CD4-positive, alpha-beta memory T cell (primary cell): ENCODE results near the gene PLA2G4F. TPM values are rescaled to one million over a fixed set of nuclear protein-coding genes. Genes with fewer than 3 reads are reported as not detected.

Source experiments
- CTCF ChIA-PET: fragments of 350-600 bp; sonication (Branson Sonifier 250); formaldehyde crosslinking; loops from one replicate; lab custom pipeline; 2021; ENCODE audit warnings: inconsistent platforms; ENCODE audit not compliant: partially characterized antibody; lab: Charles Lee
- POLR2A ChIA-PET: fragments of 350-600 bp; sonication (Branson Sonifier 250); formaldehyde crosslinking; loops from one replicate; lab custom pipeline; 2021; ENCODE audit not compliant: partially characterized antibody; lab: Charles Lee
- DNase-seq, 5 donors: peaks; one replicate each; pipeline versions ENCODE4 v3.0.0 to v3.0.0-alpha.2; 2020 to 2022; ENCODE audit warnings: mixed read lengths in 1 of 5
- H3K27ac ChIP-seq: one replicate; pipeline ENCODE4 v1.7.0; 2013; ENCODE audit warnings: low read depth, low read length
- H3K27me3 ChIP-seq: 2 replicates; pipeline ENCODE4 v1.7.0; 2013; ENCODE audit warnings: mild to moderate bottlenecking, low read length, moderate library complexity; ENCODE audit not compliant: insufficient read depth
- H3K36me3 ChIP-seq: 2 replicates; pipeline ENCODE4 v1.7.0; 2013; ENCODE audit warnings: mild to moderate bottlenecking, low read length, moderate library complexity; ENCODE audit not compliant: insufficient read depth
- H3K4me1 ChIP-seq: 2 replicates; pipeline ENCODE4 v1.7.0; 2013; ENCODE audit warnings: mild to moderate bottlenecking, low read length, moderate library complexity; ENCODE audit not compliant: insufficient read depth
- H3K4me3 ChIP-seq, 2 donors: one replicate each; pipeline ENCODE4 v1.7.0; 2013; ENCODE audit warnings: low read length in 2 of 2, mild to moderate bottlenecking in 1 of 2
- H3K9me3 ChIP-seq, 2 donors: one replicate each; pipeline ENCODE4 v1.7.0; 2013; ENCODE audit warnings: low read length in 2 of 2, control low read depth in 1 of 2; ENCODE audit not compliant: control insufficient read depth in 1 of 2
- H3K27ac Mint-ChIP-seq, 7 donors: one replicate each; pipeline ENCODE4 v1.8.0; 2020 to 2021; ENCODE audit warnings: mixed read lengths in 7 of 7, mild to moderate bottlenecking in 6 of 7, inconsistent platforms in 3 of 7, moderate library complexity in 3 of 7
- H3K27me3 Mint-ChIP-seq, 2 donors: one replicate each; pipeline ENCODE4 v1.8.0; 2020 to 2021; ENCODE audit warnings: mixed read lengths in 2 of 2
- H3K36me3 Mint-ChIP-seq, 2 donors: one replicate each; pipeline ENCODE4 v1.8.0; 2020 to 2021; ENCODE audit warnings: mixed read lengths in 2 of 2, inconsistent platforms in 1 of 2, mild to moderate bottlenecking in 1 of 2
- H3K4me1 Mint-ChIP-seq, 4 donors: one replicate each; pipeline ENCODE4 v1.8.0; 2020 to 2021; ENCODE audit warnings: mixed read lengths in 4 of 4, mild to moderate bottlenecking in 1 of 4
- H3K4me3 Mint-ChIP-seq, 8 donors: one replicate each; pipeline ENCODE4 v1.8.0; 2020 to 2021; ENCODE audit warnings: mixed read lengths in 8 of 8, mild to moderate bottlenecking in 7 of 8, moderate library complexity in 6 of 8, inconsistent platforms in 3 of 8
- H3K9me3 Mint-ChIP-seq, 8 donors: one replicate each; pipeline ENCODE4 v1.8.0; 2020 to 2021; ENCODE audit warnings: mixed read lengths in 8 of 8, mild to moderate bottlenecking in 5 of 8, inconsistent platforms in 3 of 8, moderate library complexity in 1 of 8
- intact Hi-C: fragments of 100-400 bp; cut with micrococcal nuclease; formaldehyde crosslinking; loops from one replicate; pipeline ENCODE4 v1.15.1; 2023
- polyA plus RNA-seq, 2 donors: library from polyadenylated mRNA; unstranded; fragments of 300-500 nt; fragmentation: Illumina TruSeq; gene quantifications; one replicate each; pipeline ENCODE4 v1.2.3, GENCODE V29; 2021
- total RNA-seq, 2 experiments: library from RNA; stranded (reverse); gene quantifications; one replicate each; pipeline ENCODE4 v1.2.3, GENCODE V29; 2021

PLA2G4F gene
- total and polyA plus RNA-seq, 4 experiments from 2014 or later: not detected

GRCh38 chr15:42165106-42165505 lies 8.7 kb upstream of the PLA2G4F start:
- Mint-ChIP-seq H3K4me3 (no peak overlapping the region), H3K27ac (peak overlapping the region in 1 of 7 donors; percentile 79), H3K9me3 (no peaks in the 10 kb centered on the region), H3K36me3 (peaks cover 70 to 93% of the 10 kb centered on the region in 2 donors), H3K27me3 (no peaks in the 10 kb centered on the region), H3K4me1 (no peaks in the 10 kb centered on the region)
- intact Hi-C loops: no loop called here
- no peaks in the 10 kb centered on the region for H3K4me1 ChIP-seq
- no peaks in the 10 kb centered on the region for H3K9me3 ChIP-seq
- ChIA-PET POLR2A (no interaction called here), CTCF (no interaction called here)
- peaks cover 78% of the 10 kb centered on the region for H3K36me3 ChIP-seq
- DNase-seq: no peak
- no peak overlapping the region for H3K4me3 ChIP-seq
- no peaks in the 10 kb centered on the region for H3K27me3 ChIP-seq
- no peak overlapping the region for H3K27ac ChIP-seq

- Histone ChIP-seq H3K27me3 (no peaks in the 10 kb centered on the region), H3K4me3 (no peak overlapping the region), H3K9me3 (no peaks in the 10 kb centered on the region), H3K36me3 (peaks cover 83% of the 10 kb centered on the region), H3K27ac (no peak overlapping the region), H3K4me1 (no peaks in the 10 kb centered on the region)
- Mint-ChIP-seq H3K36me3 (peaks cover 68 to 94% of the 10 kb centered on the region in 2 donors), H3K4me3 (no peak overlapping the region), H3K4me1 (no peaks in the 10 kb centered on the region), H3K27ac (peak overlapping the region in 3 of 7 donors; percentile 19 to 65 (median 49)), H3K27me3 (no peaks in the 10 kb centered on the region), H3K9me3 (no peaks in the 10 kb centered on the region)
- ChIA-PET POLR2A (no interaction called here), CTCF (no interaction called here)
- intact Hi-C loops: no loop called here
- DNase-seq: no peak
These were observed 7.6 kb upstream of the PLA2G4F start for GRCh38 chr15:42163947-42164550.

GRCh38 chr15:42163291-42163690 lies 6.9 kb upstream of the PLA2G4F start:
- CTCF ChIA-PET: no interaction called here
- Histone ChIP-seq H3K27ac (no peak overlapping the region), H3K4me3 (no peak overlapping the region), H3K4me1 (no peaks in the 10 kb centered on the region), H3K27me3 (no peaks in the 10 kb centered on the region), H3K36me3 (peaks cover 83% of the 10 kb centered on the region), H3K9me3 (no peaks in the 10 kb centered on the region)
- Mint-ChIP-seq H3K27ac (peak overlapping the region in 2 of 7 donors; percentile 18 to 49), H3K4me1 (no peaks in the 10 kb centered on the region), H3K27me3 (no peaks in the 10 kb centered on the region), H3K36me3 (peaks cover 75 to 96% of the 10 kb centered on the region in 2 donors), H3K4me3 (no peak overlapping the region), H3K9me3 (no peaks in the 10 kb centered on the region)
- intact Hi-C loops: no loop called here
- POLR2A ChIA-PET: no interaction called here
- DNase-seq: no peak

GRCh38 chr15:42160136-42160535 lies 3.7 kb upstream of the PLA2G4F start:
- H3K4me3 ChIP-seq: no peak overlapping the region
- Mint-ChIP-seq H3K27ac (peak overlapping the region in 1 of 7 donors; percentile 7), H3K9me3 (no peaks in the 10 kb centered on the region), H3K36me3 (peaks cover 49 to 64% of the 10 kb centered on the region in 2 donors), H3K27me3 (no peaks in the 10 kb centered on the region), H3K4me3 (no peak overlapping the region), H3K4me1 (peaks cover 0 to 1% (median 0%) of the 10 kb centered on the region in 4 donors)
- DNase-seq: no peak
- H3K27ac ChIP-seq: no peak overlapping the region
- CTCF ChIA-PET: interaction anchor here (1.6 kb wide), 1 partner anchor 22 kb away, joined by 5 read pairs; no protein-coding TSS in a partner anchor
- H3K36me3 ChIP-seq: peaks cover 52% of the 10 kb centered on the region
- POLR2A ChIA-PET: no interaction called here
- intact Hi-C loops: no loop called here
- no peaks in the 10 kb centered on the region for H3K4me1 ChIP-seq
- no peaks in the 10 kb centered on the region for H3K27me3 ChIP-seq
- no peaks in the 10 kb centered on the region for H3K9me3 ChIP-seq

- ChIA-PET POLR2A (no interaction called here), CTCF (no interaction called here)
- no peak overlapping the region for H3K27ac ChIP-seq
- DNase-seq: no peak
- H3K4me1 ChIP-seq: no peaks in the 10 kb centered on the region
- H3K9me3 ChIP-seq: no peaks in the 10 kb centered on the region
- Mint-ChIP-seq H3K36me3 (peaks cover 43 to 58% of the 10 kb centered on the region in 2 donors), H3K27ac (no peak overlapping the region), H3K9me3 (no peaks in the 10 kb centered on the region), H3K4me1 (peaks cover 0 to 1% (median 0%) of the 10 kb centered on the region in 4 donors), H3K4me3 (no peak overlapping the region), H3K27me3 (no peaks in the 10 kb centered on the region)
- intact Hi-C loops: no loop called here
- H3K4me3 ChIP-seq: no peak overlapping the region
- H3K36me3 ChIP-seq: peaks cover 46% of the 10 kb centered on the region
- no peaks in the 10 kb centered on the region for H3K27me3 ChIP-seq
These were observed 3.1 kb upstream of the PLA2G4F start for GRCh38 chr15:42159381-42160015.

GRCh38 chr15:42158941-42159340 lies 2.5 kb upstream of the PLA2G4F start:
- Histone ChIP-seq H3K4me1 (no peaks in the 10 kb centered on the region), H3K9me3 (no peaks in the 10 kb centered on the region), H3K36me3 (peaks cover 40% of the 10 kb centered on the region), H3K27ac (no peak overlapping the region), H3K27me3 (no peaks in the 10 kb centered on the region), H3K4me3 (no peak overlapping the region)
- peaks cover 40 to 53% of the 10 kb centered on the region in 2 donors for H3K36me3 Mint-ChIP-seq
- no peaks in the 10 kb centered on the region for H3K27me3 Mint-ChIP-seq
- intact Hi-C loops: no loop called here
- ChIA-PET POLR2A (no interaction called here), CTCF (no interaction called here)
- no peak for DNase-seq
- no peaks in the 10 kb centered on the region for H3K9me3 Mint-ChIP-seq
- peaks cover 0 to 1% (median 0%) of the 10 kb centered on the region in 4 donors for H3K4me1 Mint-ChIP-seq
- no peak overlapping the region for H3K4me3 Mint-ChIP-seq
- peak overlapping the region in 1 of 7 donors; percentile 48 for H3K27ac Mint-ChIP-seq

- CTCF ChIA-PET: no interaction called here
- Mint-ChIP-seq H3K27me3 (no peaks in the 10 kb centered on the region), H3K27ac (peak overlapping the region in 2 of 7 donors; percentile 6 to 48), H3K36me3 (peaks cover 32 to 46% of the 10 kb centered on the region in 2 donors), H3K4me1 (peaks cover 0 to 1% (median 0%) of the 10 kb centered on the region in 4 donors), H3K4me3 (no peak overlapping the region), H3K9me3 (no peaks in the 10 kb centered on the region)
- Histone ChIP-seq H3K36me3 (peaks cover 33% of the 10 kb centered on the region), H3K9me3 (no peaks in the 10 kb centered on the region), H3K4me3 (no peak overlapping the region), H3K27ac (no peak overlapping the region), H3K4me1 (no peaks in the 10 kb centered on the region), H3K27me3 (no peaks in the 10 kb centered on the region)
- DNase-seq: no peak
- intact Hi-C loops: no loop called here
- POLR2A ChIA-PET: no interaction called here
These were observed 1.7 kb upstream of the PLA2G4F start for GRCh38 chr15:42157981-42158765.
